CD8-positive, alpha-beta memory T cell (primary cell): ENCODE data around the gene RGPD8. TPM values are rescaled to one million over a fixed set of nuclear protein-coding genes. Genes with fewer than 3 reads are reported as not detected.
"Not testable (repeated sequence)": the region's sequence is repeated elsewhere in the genome, so short reads cannot be mapped to it uniquely, and the experiment has no call there.

ENCODE experiments used
- CTCF ChIA-PET: fragments of 350-600 bp; sonication (Branson Sonifier 250); formaldehyde crosslinking; loops from one replicate; lab custom pipeline; 2021; ENCODE audit warnings: antibody characterized with exemption; lab: Charles Lee
- POLR2A ChIA-PET: fragments of 350-600 bp; sonication (Branson Sonifier 250); formaldehyde crosslinking; loops from one replicate; lab custom pipeline; 2021; ENCODE audit warnings: antibody characterized with exemption; lab: Charles Lee
- DNase-seq, 5 donors: peaks; one replicate each; pipeline versions ENCODE4 v3.0.0 to v3.0.0-alpha.2; 2020 to 2022; ENCODE audit warnings: mixed read lengths in 1 of 5
- H3K27ac ChIP-seq: one replicate; pipeline ENCODE4 v1.7.0; 2013; ENCODE audit warnings: low read depth, mild to moderate bottlenecking, low read length, moderate library complexity
- H3K27me3 ChIP-seq: 2 replicates; pipeline ENCODE4 v1.7.0; 2013; ENCODE audit warnings: low read length, mild to moderate bottlenecking; ENCODE audit not compliant: insufficient read depth, poor library complexity, severe bottlenecking
- H3K36me3 ChIP-seq: 2 replicates; pipeline ENCODE4 v1.7.0; 2013; ENCODE audit warnings: mild to moderate bottlenecking, low read length, moderate library complexity; ENCODE audit not compliant: insufficient read depth
- H3K4me1 ChIP-seq: 2 replicates; pipeline ENCODE4 v1.7.0; 2013; ENCODE audit warnings: mild to moderate bottlenecking, low read length, moderate library complexity; ENCODE audit not compliant: insufficient read depth
- H3K4me3 ChIP-seq: 2 replicates; pipeline ENCODE4 v1.7.0; 2013; ENCODE audit warnings: mild to moderate bottlenecking, low read length
- H3K9me3 ChIP-seq: 2 replicates; pipeline ENCODE4 v1.7.0; 2013; ENCODE audit warnings: mild to moderate bottlenecking, low read length
- H3K27ac Mint-ChIP-seq, 8 donors: one replicate each; pipeline ENCODE4 v1.8.0; 2020 to 2021; ENCODE audit warnings: mixed read lengths in 8 of 8, mild to moderate bottlenecking in 6 of 8, inconsistent platforms in 3 of 8, moderate library complexity in 3 of 8
- H3K27me3 Mint-ChIP-seq, 2 donors: one replicate each; pipeline ENCODE4 v1.8.0; 2020 to 2021; ENCODE audit warnings: mixed read lengths in 2 of 2, mild to moderate bottlenecking in 1 of 2, moderate library complexity in 1 of 2
- H3K36me3 Mint-ChIP-seq, 3 donors: one replicate each; pipeline ENCODE4 v1.8.0; 2020 to 2021; ENCODE audit warnings: mixed read lengths in 3 of 3, inconsistent platforms in 1 of 3, mild to moderate bottlenecking in 1 of 3
- H3K4me1 Mint-ChIP-seq, 3 donors: one replicate each; pipeline ENCODE4 v1.8.0; 2020 to 2021; ENCODE audit warnings: mixed read lengths in 3 of 3, inconsistent platforms in 1 of 3, mild to moderate bottlenecking in 1 of 3
- H3K4me3 Mint-ChIP-seq, 7 donors: one replicate each; pipeline ENCODE4 v1.8.0; 2020 to 2021; ENCODE audit warnings: mixed read lengths in 7 of 7, mild to moderate bottlenecking in 6 of 7, moderate library complexity in 4 of 7, inconsistent platforms in 2 of 7
- H3K9me3 Mint-ChIP-seq, 5 donors: one replicate each; pipeline ENCODE4 v1.8.0; 2020 to 2022; ENCODE audit warnings: mixed read lengths in 5 of 5, mild to moderate bottlenecking in 3 of 5, moderate library complexity in 2 of 5, inconsistent platforms in 1 of 5
- polyA plus RNA-seq: library from polyadenylated mRNA; unstranded; fragments of 300-500 nt; fragmentation: Illumina TruSeq; gene quantifications from one replicate; pipeline ENCODE4 v1.2.3, GENCODE V29; 2021
- total RNA-seq, 2 experiments: library from RNA; stranded (reverse); gene quantifications; one replicate each; pipeline ENCODE4 v1.2.3, GENCODE V29; 2021

The RGPD8 gene
- total RNA-seq (10 to 100 TPM; 15.5 to 19.3 TPM), polyA plus RNA-seq (2.2 TPM)

GRCh38 chr2:112433480-112433879 lies at the start of gene RGPD8:
Gene RGPD8 (minus strand): TSS chr2:112433645. CDS start chr2:112433453, 192 bp downstream.
- H3K36me3 Mint-ChIP-seq, H3K9me3 ChIP-seq, H3K27me3 ChIP-seq, H3K9me3 Mint-ChIP-seq, H3K4me3 ChIP-seq, H3K36me3 ChIP-seq, H3K4me1 ChIP-seq: not testable (repeated sequence)
- peak within 1 kb of the TSS; percentile 43 for H3K27ac ChIP-seq
- peak; percentile 85 to 92 (median 89) for DNase-seq
- peak within 1 kb of the TSS in 7 of 8 donors; percentile 70 to 90 (median 86) for H3K27ac Mint-ChIP-seq
- POLR2A ChIA-PET: interaction anchor here (0.6 kb wide), 1 partner anchor 206 kb away, joined by 4 read pairs; no protein-coding TSS in a partner anchor
- CTCF ChIA-PET: interaction anchor here (0.6 to 1.7 kb wide), 2 partner anchors 18 to 312 kb away, joined by 3 to 9 read pairs; no protein-coding TSS in a partner anchor
- peak within 1 kb of the TSS; percentile 73 to 87 (median 82) for H3K4me3 Mint-ChIP-seq
- peaks cover 8 to 19% of the 10 kb centered on the region in 2 donors for H3K27me3 Mint-ChIP-seq
- H3K4me1 Mint-ChIP-seq: peaks cover 18 to 26% (median 23%) of the 10 kb centered on the region in 3 donors

GRCh38 chr2:112483042-112483473 lies 49.6 kb upstream of the RGPD8 start:
- peak overlapping the region in 6 of 8 donors; percentile 32 to 88 (median 70) for H3K27ac Mint-ChIP-seq
- Histone ChIP-seq H3K9me3 (no peaks in the 10 kb centered on the region), H3K4me1 (peaks cover 17% of the 10 kb centered on the region), H3K4me3 (peak overlapping the region; percentile 83), H3K27me3 (no peaks in the 10 kb centered on the region), H3K27ac (peak overlapping the region; percentile 58), H3K36me3 (no peaks in the 10 kb centered on the region)
- peak overlapping the region; percentile 89 to 97 (median 93) for H3K4me3 Mint-ChIP-seq
- no peak for DNase-seq
- peaks cover 23 to 36% (median 25%) of the 10 kb centered on the region in 3 donors for H3K4me1 Mint-ChIP-seq
- CTCF ChIA-PET: interaction anchor here (2.1 kb wide), 1 partner anchor 10 kb away, joined by 9 read pairs; no protein-coding TSS in a partner anchor
- H3K9me3 Mint-ChIP-seq: no peaks in the 10 kb centered on the region
- POLR2A ChIA-PET: interaction anchor here (0.5 kb wide), 1 partner anchor 353 kb away, joined by 4 read pairs; no protein-coding TSS in a partner anchor
- H3K27me3 Mint-ChIP-seq: no peaks in the 10 kb centered on the region
- peaks cover 0 to 19% (median 0%) of the 10 kb centered on the region in 3 donors for H3K36me3 Mint-ChIP-seq

GRCh38 chr2:112482309-112483041 lies 49.0 kb upstream of the RGPD8 start:
- Histone ChIP-seq H3K36me3 (no peaks in the 10 kb centered on the region), H3K27me3 (no peaks in the 10 kb centered on the region), H3K4me1 (peaks cover 17% of the 10 kb centered on the region), H3K9me3 (no peaks in the 10 kb centered on the region), H3K27ac (peak overlapping the region; percentile 58), H3K4me3 (peak overlapping the region; percentile 83)
- H3K9me3 Mint-ChIP-seq: no peaks in the 10 kb centered on the region
- H3K4me3 Mint-ChIP-seq: peak overlapping the region; percentile 89 to 97 (median 93)
- H3K4me1 Mint-ChIP-seq: peaks cover 23 to 36% (median 25%) of the 10 kb centered on the region in 3 donors
- DNase-seq: peak; percentile 3 to 53 (median 11)
- H3K27me3 Mint-ChIP-seq: no peaks in the 10 kb centered on the region
- H3K27ac Mint-ChIP-seq: peak overlapping the region; percentile 34 to 95 (median 84)
- POLR2A ChIA-PET: interaction anchor here (0.5 kb wide), 1 partner anchor 352 kb away, joined by 4 read pairs; no protein-coding TSS in a partner anchor
- peaks cover 0 to 19% (median 0%) of the 10 kb centered on the region in 3 donors for H3K36me3 Mint-ChIP-seq
- CTCF ChIA-PET: interaction anchor here (2.1 kb wide), 1 partner anchor 11 kb away, joined by 9 read pairs; no protein-coding TSS in a partner anchor

- no peaks in the 10 kb centered on the region for H3K36me3 ChIP-seq
- H3K4me3 ChIP-seq: peak within 1 kb of the TSS; percentile 91
- Mint-ChIP-seq H3K4me1 (peaks cover 23 to 32% (median 25%) of the 10 kb centered on the region in 3 donors), H3K27me3 (no peaks in the 10 kb centered on the region), H3K36me3 (peaks cover 0 to 18% (median 0%) of the 10 kb centered on the region in 3 donors), H3K9me3 (no peaks in the 10 kb centered on the region), H3K4me3 (peak within 1 kb of the TSS; percentile 92 to 99 (median 95)), H3K27ac (peak within 1 kb of the TSS; percentile 82 to 96 (median 93))
- H3K27ac ChIP-seq: peak within 1 kb of the TSS; percentile 76
- no peaks in the 10 kb centered on the region for H3K9me3 ChIP-seq
- POLR2A ChIA-PET: interaction anchor here (0.5 kb wide), 1 partner anchor 22 kb away, joined by 3 read pairs; no protein-coding TSS in a partner anchor
- H3K27me3 ChIP-seq: no peaks in the 10 kb centered on the region
- CTCF ChIA-PET: interaction anchor here (0.6 to 2.2 kb wide), 7 partner anchors 9 to 244 kb away, joined by 3 to 26 read pairs (median 5); no protein-coding TSS in a partner anchor
- peak; percentile 67 to 81 (median 75) for DNase-seq
- peaks cover 17% of the 10 kb centered on the region for H3K4me1 ChIP-seq
These were observed 48.2 kb upstream of the RGPD8 start, which contains the start of gene TTL for GRCh38 chr2:112481528-112482233. Gene TTL (plus strand): TSS chr2:112482156. CDS start chr2:112482345, 189 bp downstream.

- ChIA-PET CTCF (interaction anchor here (0.6 to 2.2 kb wide), 16 partner anchors 8 to 253 kb away, joined by 3 to 26 read pairs (median 3); no protein-coding TSS in a partner anchor), POLR2A (interaction anchor here (0.5 to 0.6 kb wide), 2 partner anchors 23 to 426 kb away, joined by 3 read pairs; partner anchors contain the start of gene TMEM87B)
- Histone ChIP-seq H3K36me3 (no peaks in the 10 kb centered on the region), H3K4me3 (peak overlapping the region; percentile 91), H3K27me3 (no peaks in the 10 kb centered on the region), H3K9me3 (no peaks in the 10 kb centered on the region), H3K4me1 (peaks cover 17% of the 10 kb centered on the region), H3K27ac (peak overlapping the region; percentile 76)
- Mint-ChIP-seq H3K4me1 (peaks cover 23 to 26% (median 25%) of the 10 kb centered on the region in 3 donors), H3K4me3 (peak overlapping the region; percentile 90 to 99 (median 94)), H3K36me3 (peaks cover 0 to 15% (median 0%) of the 10 kb centered on the region in 3 donors), H3K9me3 (no peaks in the 10 kb centered on the region), H3K27me3 (no peaks in the 10 kb centered on the region), H3K27ac (peak overlapping the region; percentile 74 to 96 (median 91))
- DNase-seq: peak; percentile 70 to 87 (median 76)
These were observed 47.6 kb upstream of the RGPD8 start for GRCh38 chr2:112481050-112481527.

- peaks cover 23 to 25% (median 24%) of the 10 kb centered on the region in 3 donors for H3K4me1 Mint-ChIP-seq
- H3K4me3 ChIP-seq: peak overlapping the region; percentile 91
- peaks cover 17% of the 10 kb centered on the region for H3K4me1 ChIP-seq
- H3K36me3 Mint-ChIP-seq: peaks cover 0 to 13% (median 0%) of the 10 kb centered on the region in 3 donors
- H3K9me3 Mint-ChIP-seq: no peaks in the 10 kb centered on the region
- CTCF ChIA-PET: interaction anchor here (0.8 to 2.2 kb wide), 15 partner anchors 8 to 253 kb away, joined by 3 to 26 read pairs (median 3); no protein-coding TSS in a partner anchor
- H3K27me3 ChIP-seq: no peaks in the 10 kb centered on the region
- no peaks in the 10 kb centered on the region for H3K9me3 ChIP-seq
- peak overlapping the region; percentile 51 to 96 (median 86) for H3K27ac Mint-ChIP-seq
- DNase-seq: peak in 3 of 5 donors; percentile 1 to 59 (median 10)
- no peak overlapping the region for H3K27ac ChIP-seq
- POLR2A ChIA-PET: interaction anchor here (0.6 kb wide), 1 partner anchor 426 kb away, joined by 3 read pairs; the partner anchor contains the start of gene TMEM87B
- no peaks in the 10 kb centered on the region for H3K27me3 Mint-ChIP-seq
- H3K4me3 Mint-ChIP-seq: peak overlapping the region; percentile 90 to 99 (median 94)
- H3K36me3 ChIP-seq: no peaks in the 10 kb centered on the region
These were observed 47.1 kb upstream of the RGPD8 start for GRCh38 chr2:112480530-112481049.

- DNase-seq: no peak
- no peaks in the 10 kb centered on the region for H3K27me3 Mint-ChIP-seq
- CTCF ChIA-PET: no interaction called here
These were observed 43.0 kb upstream of the RGPD8 start for GRCh38 chr2:112476434-112476833.

More at GRCh38 chr2:112476434-112476833, 43.0 kb upstream of the RGPD8 start:
- Histone ChIP-seq H3K27me3 (no peaks in the 10 kb centered on the region), H3K4me3 (no peak overlapping the region), H3K9me3 (no peaks in the 10 kb centered on the region), H3K4me1 (peaks cover 7% of the 10 kb centered on the region), H3K27ac (no peak overlapping the region), H3K36me3 (no peaks in the 10 kb centered on the region)
- Mint-ChIP-seq H3K4me1 (peaks cover 6 to 11% (median 11%) of the 10 kb centered on the region in 3 donors), H3K4me3 (no peak overlapping the region), H3K27ac (peak overlapping the region in 1 of 8 donors; percentile 10), H3K36me3 (peaks cover 0 to 4% (median 0%) of the 10 kb centered on the region in 3 donors), H3K9me3 (no peaks in the 10 kb centered on the region)
- POLR2A ChIA-PET: no interaction called here
